GM23338 (cell line): ENCODE data around the gene AUH. TPM values are rescaled to one million over a fixed set of nuclear protein-coding genes. Genes with fewer than 3 reads are reported as not detected.

Experiments
- ATAC-seq: fragments of 200-7000 bp; cut with Tn5 transposase; 3 replicates; pipeline ENCODE4 v1.9.1; 2020
- DNase-seq: peaks from one replicate; pipeline ENCODE4 v3.0.0-alpha.2; 2015; ENCODE audit warnings: low spot score
- H2AFZ ChIP-seq: fragments of 200-600 bp; sonication (generic); 2 replicates; pipeline ENCODE4 v1.8.0; 2016; ENCODE audit warnings: antibody characterized with exemption, mild to moderate bottlenecking, moderate library complexity
- H3F3A ChIP-seq: fragments of 200-600 bp; sonication (generic); replicated peaks from 2 replicates; pipeline ENCODE4 v1.8.0; 2017; ENCODE audit warnings: antibody characterized with exemption, mixed run types, low read depth
- H3K27ac ChIP-seq: fragments of 200-600 bp; sonication (generic); 2 replicates; pipeline ENCODE4 v1.6.1; 2016; ENCODE audit warnings: low read depth
- H3K27me3 ChIP-seq: fragments of 200-600 bp; sonication (generic); 2 replicates; pipeline ENCODE4 v1.8.0; 2016; ENCODE audit warnings: mild to moderate bottlenecking, mixed run types, moderate library complexity; ENCODE audit not compliant: insufficient read depth
- H3K36me3 ChIP-seq: fragments of 200-600 bp; sonication (generic); 2 replicates; pipeline ENCODE4 v1.8.0; 2016; ENCODE audit warnings: mild to moderate bottlenecking; ENCODE audit not compliant: insufficient read depth
- H3K4me1 ChIP-seq: fragments of 200-600 bp; sonication (generic); 2 replicates; pipeline ENCODE4 v1.8.0; 2016; ENCODE audit warnings: mild to moderate bottlenecking, moderate library complexity; ENCODE audit not compliant: insufficient read depth
- H3K4me2 ChIP-seq: fragments of 200-600 bp; sonication (generic); 2 replicates; pipeline ENCODE4 v1.7.1; 2017; ENCODE audit warnings: mixed run types
- H3K4me3 ChIP-seq: fragments of 200-600 bp; sonication (generic); 2 replicates; pipeline ENCODE4 v1.6.1; 2016; ENCODE audit warnings: mixed run types
- H3K79me2 ChIP-seq: fragments of 200-600 bp; sonication (generic); replicated peaks from 2 replicates; pipeline ENCODE4 v1.8.0; 2017; ENCODE audit warnings: mild to moderate bottlenecking; ENCODE audit not compliant: insufficient read depth
- H3K9me2 ChIP-seq: fragments of 200-600 bp; sonication (generic); 2 replicates; pipeline ENCODE4 v1.8.0; 2017; ENCODE audit not compliant: insufficient read depth
- H4K20me1 ChIP-seq: fragments of 200-600 bp; sonication (generic); replicated peaks from 2 replicates; pipeline ENCODE4 v1.8.0; 2017; ENCODE audit warnings: mild to moderate bottlenecking; ENCODE audit not compliant: insufficient read depth
- H3K27ac Mint-ChIP-seq: 2 replicates; pipeline ENCODE4 v1.8.0; 2020; ENCODE audit warnings: inconsistent platforms, mild to moderate bottlenecking, moderate library complexity, mixed read lengths
- H3K27me3 Mint-ChIP-seq: 3 replicates; pipeline ENCODE4 v1.8.0; 2022; ENCODE audit warnings: low read depth, mild to moderate bottlenecking, moderate library complexity, mixed read lengths, inconsistent platforms; ENCODE audit not compliant: insufficient read depth, poor library complexity
- H3K36me3 Mint-ChIP-seq: 3 replicates; pipeline ENCODE4 v1.8.0; 2021; ENCODE audit warnings: low read depth, mild to moderate bottlenecking, inconsistent platforms, moderate library complexity, mixed read lengths
- H3K4me1 Mint-ChIP-seq: 3 replicates; pipeline ENCODE4 v1.8.0; 2020; ENCODE audit warnings: mild to moderate bottlenecking, inconsistent platforms, mixed read lengths
- H3K4me3 Mint-ChIP-seq: 3 replicates; pipeline ENCODE4 v1.8.0; 2021; ENCODE audit warnings: moderate library complexity, mild to moderate bottlenecking, inconsistent platforms, mixed read lengths
- H3K9me3 Mint-ChIP-seq: 3 replicates; pipeline ENCODE4 v1.8.0; 2020; ENCODE audit warnings: moderate library complexity, mild to moderate bottlenecking, inconsistent platforms, mixed read lengths
- CREB1 ChIP-seq: fragments of 250-450 bp; sonication (Bioruptor Pico); IDR thresholded peaks from 2 replicates; pipeline ENCODE4 v1.5.0; 2020; ENCODE audit warnings: low read depth, mild to moderate bottlenecking, moderate library complexity
- EZH2 ChIP-seq: fragments of 200-600 bp; sonication (generic); IDR thresholded peaks from one replicate; pipeline ENCODE4 v1.8.0; 2017; ENCODE audit warnings: antibody characterized with exemption, mild to moderate bottlenecking, low read depth; ENCODE audit not compliant: unreplicated experiment
- EZH2phosphoT487 ChIP-seq: fragments of 200-600 bp; sonication (generic); IDR thresholded peaks from one replicate; pipeline ENCODE4 v1.8.1; 2018; ENCODE audit warnings: antibody characterized with exemption; ENCODE audit not compliant: unreplicated experiment
- JUNB ChIP-seq: IDR thresholded peaks from one replicate; pipeline ENCODE4 v1.6.1; 2016; ENCODE audit warnings: antibody characterized with exemption; ENCODE audit not compliant: unreplicated experiment
- NANOG ChIP-seq: IDR thresholded peaks from 2 replicates; pipeline ENCODE4 v1.6.1; 2016; ENCODE audit warnings: antibody characterized with exemption, borderline replicate concordance
- POLR2AphosphoS5 ChIP-seq: IDR thresholded peaks from 2 replicates; pipeline ENCODE4 v1.6.1; 2016; ENCODE audit warnings: antibody characterized with exemption, low read depth
- ZNF114 ChIP-seq: fragments of 250-450 bp; sonication (Bioruptor Pico); IDR thresholded peaks from 2 replicates; pipeline ENCODE4 v1.5.0; 2020; ENCODE audit warnings: mild to moderate bottlenecking, moderate library complexity
- ZNF331 ChIP-seq: fragments of 250-450 bp; sonication (Bioruptor Pico); IDR thresholded peaks from 2 replicates; pipeline ENCODE4 v1.5.0; 2020; ENCODE audit warnings: low read depth, mild to moderate bottlenecking, moderate library complexity
- polyA plus RNA-seq: library from polyadenylated mRNA; unstranded; fragments of >200 nt; fragmentation: Nextera tagmentation; extraction: Ambion mirVana; gene quantifications from 2 replicates; pipeline ENCODE4 v1.2.1, GENCODE V29; 2016
- total RNA-seq: library from RNA; depleted of rRNA; stranded (reverse); fragments of >200 nt; shearing (Covaris generic); gene quantifications from 2 replicates; pipeline ENCODE4 v1.2.3, GENCODE V29; 2014
- TF ChIP-seq, protein P1 (sequence below): fragments of 250-450 bp; sonication (Bioruptor Pico); IDR thresholded peaks from 2 replicates; pipeline ENCODE4 v1.5.0; 2020; ENCODE audit warnings: mild to moderate bottlenecking, moderate library complexity
- TF ChIP-seq, protein P2 (sequence below): IDR thresholded peaks from 2 replicates; pipeline ENCODE4 v1.6.1; 2016; ENCODE audit warnings: antibody characterized with exemption
- TF ChIP-seq, protein P3 (sequence below): IDR thresholded peaks from one replicate; pipeline ENCODE4 v1.6.1; 2018; ENCODE audit warnings: antibody characterized with exemption; ENCODE audit not compliant: unreplicated experiment

The AUH gene
- total and polyA plus RNA-seq, 2 experiments from 2014 or later, result 28.8 to 34.2 TPM

DNA sequence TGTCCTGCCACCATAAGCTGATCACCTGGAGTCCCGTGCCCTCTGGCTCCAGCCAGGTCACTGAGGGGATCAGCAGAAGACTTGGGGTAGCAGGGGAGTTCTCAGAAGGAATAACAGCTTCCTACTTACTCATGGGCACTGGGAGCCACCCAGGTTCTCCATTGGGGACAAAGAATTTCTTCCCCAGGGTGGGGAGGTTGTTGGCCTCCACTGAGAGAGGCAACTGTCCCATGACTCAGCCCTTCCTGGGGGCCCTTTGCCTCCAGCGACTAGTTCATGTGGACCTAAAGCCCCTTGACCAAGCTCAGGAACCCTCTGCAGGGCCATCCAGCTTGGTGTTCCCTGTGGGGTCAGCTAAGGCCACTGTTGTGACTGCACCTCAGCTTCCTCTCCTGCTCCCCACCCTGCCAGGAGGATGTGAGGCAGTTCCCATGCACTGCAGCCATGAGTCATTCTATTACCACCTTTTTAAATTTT lies 175.0 kb downstream of the AUH start (continued):
- TF ChIP-seq EZH2phosphoT487 (no peak), POLR2AphosphoS5 (no peak), JUNB (no peak)
- TF ChIP-seq, protein P1, sequence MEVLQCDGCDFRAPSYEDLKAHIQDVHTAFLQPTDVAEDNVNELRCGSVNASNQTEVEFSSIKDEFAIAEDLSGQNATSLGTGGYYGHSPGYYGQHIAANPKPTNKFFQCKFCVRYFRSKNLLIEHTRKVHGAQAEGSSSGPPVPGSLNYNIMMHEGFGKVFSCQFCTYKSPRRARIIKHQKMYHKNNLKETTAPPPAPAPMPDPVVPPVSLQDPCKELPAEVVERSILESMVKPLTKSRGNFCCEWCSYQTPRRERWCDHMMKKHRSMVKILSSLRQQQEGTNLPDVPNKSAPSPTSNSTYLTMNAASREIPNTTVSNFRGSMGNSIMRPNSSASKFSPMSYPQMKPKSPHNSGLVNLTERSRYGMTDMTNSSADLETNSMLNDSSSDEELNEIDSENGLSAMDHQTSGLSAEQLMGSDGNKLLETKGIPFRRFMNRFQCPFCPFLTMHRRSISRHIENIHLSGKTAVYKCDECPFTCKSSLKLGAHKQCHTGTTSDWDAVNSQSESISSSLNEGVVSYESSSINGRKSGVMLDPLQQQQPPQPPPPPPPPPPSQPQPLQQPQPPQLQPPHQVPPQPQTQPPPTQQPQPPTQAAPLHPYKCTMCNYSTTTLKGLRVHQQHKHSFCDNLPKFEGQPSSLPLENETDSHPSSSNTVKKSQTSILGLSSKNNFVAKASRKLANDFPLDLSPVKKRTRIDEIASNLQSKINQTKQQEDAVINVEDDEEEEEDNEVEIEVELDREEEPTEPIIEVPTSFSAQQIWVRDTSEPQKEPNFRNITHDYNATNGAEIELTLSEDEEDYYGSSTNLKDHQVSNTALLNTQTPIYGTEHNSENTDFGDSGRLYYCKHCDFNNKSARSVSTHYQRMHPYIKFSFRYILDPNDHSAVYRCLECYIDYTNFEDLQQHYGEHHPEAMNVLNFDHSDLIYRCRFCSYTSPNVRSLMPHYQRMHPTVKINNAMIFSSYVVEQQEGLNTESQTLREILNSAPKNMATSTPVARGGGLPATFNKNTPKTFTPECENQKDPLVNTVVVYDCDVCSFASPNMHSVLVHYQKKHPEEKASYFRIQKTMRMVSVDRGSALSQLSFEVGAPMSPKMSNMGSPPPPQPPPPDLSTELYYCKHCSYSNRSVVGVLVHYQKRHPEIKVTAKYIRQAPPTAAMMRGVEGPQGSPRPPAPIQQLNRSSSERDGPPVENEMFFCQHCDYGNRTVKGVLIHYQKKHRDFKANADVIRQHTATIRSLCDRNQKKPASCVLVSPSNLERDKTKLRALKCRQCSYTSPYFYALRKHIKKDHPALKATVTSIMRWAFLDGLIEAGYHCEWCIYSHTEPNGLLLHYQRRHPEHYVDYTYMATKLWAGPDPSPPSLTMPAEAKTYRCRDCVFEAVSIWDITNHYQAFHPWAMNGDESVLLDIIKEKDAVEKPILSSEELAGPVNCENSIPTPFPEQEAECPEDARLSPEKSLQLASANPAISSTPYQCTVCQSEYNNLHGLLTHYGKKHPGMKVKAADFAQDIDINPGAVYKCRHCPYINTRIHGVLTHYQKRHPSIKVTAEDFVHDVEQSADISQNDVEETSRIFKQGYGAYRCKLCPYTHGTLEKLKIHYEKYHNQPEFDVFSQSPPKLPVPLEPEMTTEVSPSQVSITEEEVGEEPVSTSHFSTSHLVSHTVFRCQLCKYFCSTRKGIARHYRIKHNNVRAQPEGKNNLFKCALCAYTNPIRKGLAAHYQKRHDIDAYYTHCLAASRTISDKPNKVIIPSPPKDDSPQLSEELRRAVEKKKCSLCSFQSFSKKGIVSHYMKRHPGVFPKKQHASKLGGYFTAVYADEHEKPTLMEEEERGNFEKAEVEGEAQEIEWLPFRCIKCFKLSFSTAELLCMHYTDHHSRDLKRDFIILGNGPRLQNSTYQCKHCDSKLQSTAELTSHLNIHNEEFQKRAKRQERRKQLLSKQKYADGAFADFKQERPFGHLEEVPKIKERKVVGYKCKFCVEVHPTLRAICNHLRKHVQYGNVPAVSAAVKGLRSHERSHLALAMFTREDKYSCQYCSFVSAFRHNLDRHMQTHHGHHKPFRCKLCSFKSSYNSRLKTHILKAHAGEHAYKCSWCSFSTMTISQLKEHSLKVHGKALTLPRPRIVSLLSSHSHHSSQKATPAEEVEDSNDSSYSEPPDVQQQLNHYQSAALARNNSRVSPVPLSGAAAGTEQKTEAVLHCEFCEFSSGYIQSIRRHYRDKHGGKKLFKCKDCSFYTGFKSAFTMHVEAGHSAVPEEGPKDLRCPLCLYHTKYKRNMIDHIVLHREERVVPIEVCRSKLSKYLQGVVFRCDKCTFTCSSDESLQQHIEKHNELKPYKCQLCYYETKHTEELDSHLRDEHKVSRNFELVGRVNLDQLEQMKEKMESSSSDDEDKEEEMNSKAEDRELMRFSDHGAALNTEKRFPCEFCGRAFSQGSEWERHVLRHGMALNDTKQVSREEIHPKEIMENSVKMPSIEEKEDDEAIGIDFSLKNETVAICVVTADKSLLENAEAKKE (CRISPR knock-in tag), result no peak
- TF ChIP-seq, protein P2, sequence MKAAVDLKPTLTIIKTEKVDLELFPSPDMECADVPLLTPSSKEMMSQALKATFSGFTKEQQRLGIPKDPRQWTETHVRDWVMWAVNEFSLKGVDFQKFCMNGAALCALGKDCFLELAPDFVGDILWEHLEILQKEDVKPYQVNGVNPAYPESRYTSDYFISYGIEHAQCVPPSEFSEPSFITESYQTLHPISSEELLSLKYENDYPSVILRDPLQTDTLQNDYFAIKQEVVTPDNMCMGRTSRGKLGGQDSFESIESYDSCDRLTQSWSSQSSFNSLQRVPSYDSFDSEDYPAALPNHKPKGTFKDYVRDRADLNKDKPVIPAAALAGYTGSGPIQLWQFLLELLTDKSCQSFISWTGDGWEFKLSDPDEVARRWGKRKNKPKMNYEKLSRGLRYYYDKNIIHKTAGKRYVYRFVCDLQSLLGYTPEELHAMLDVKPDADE, result no peak

DNA sequence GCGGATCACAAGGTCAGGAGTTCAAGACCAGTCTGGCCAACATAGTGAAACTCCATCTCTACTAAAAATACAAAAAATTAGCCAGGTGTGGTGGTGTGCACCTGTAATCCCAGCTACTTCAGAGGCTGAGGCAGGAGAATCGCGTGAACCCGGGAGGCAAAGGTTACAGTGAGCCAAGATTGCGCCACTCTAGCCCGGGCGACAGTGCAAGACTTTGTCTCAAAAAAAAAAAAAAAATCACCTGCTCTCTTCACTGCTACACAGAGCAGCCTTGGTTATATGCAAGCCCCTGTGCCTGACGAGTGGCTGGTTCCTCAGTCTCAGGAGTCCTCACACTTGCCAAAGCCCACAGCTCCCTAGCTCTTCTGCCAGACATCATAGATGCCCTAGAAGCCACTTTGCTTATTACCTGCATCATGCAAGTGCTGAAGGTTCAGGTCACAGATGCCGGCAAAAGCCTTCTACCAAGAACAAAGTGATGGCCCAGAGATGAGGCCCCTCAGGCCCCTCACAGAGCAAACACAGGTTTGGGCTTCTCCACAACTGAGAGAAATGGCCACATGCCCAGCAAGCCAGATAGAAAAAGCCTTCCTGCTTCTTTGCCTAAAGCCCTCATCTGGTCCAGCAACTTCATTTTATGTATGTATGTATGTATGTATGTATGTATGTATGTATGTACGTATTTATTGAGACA lies 176.4 kb downstream of the AUH start:
- H3K4me2 ChIP-seq, result no peak overlapping the region
- no peaks in the 10 kb centered on the region for H3K36me3 ChIP-seq
- H3K4me3 ChIP-seq, result no peak overlapping the region
- no peaks in the 10 kb centered on the region for H3K9me2 ChIP-seq
- no peak overlapping the region for H2AFZ ChIP-seq
- Mint-ChIP-seq H3K27ac (no peak overlapping the region), H3K4me3 (no peak overlapping the region), H3K9me3 (peaks cover 7% of the 10 kb centered on the region), H3K36me3 (no peaks in the 10 kb centered on the region), H3K27me3 (peaks cover 7% of the 10 kb centered on the region), H3K4me1 (peaks cover 5% of the 10 kb centered on the region; the same call in 2 of the 3 replicates)
- no peaks in the 10 kb centered on the region for H3K27me3 ChIP-seq
- no peaks in the 10 kb centered on the region for H3F3A ChIP-seq
- ATAC-seq (no peak), DNase-seq (no peak)
- no peaks in the 10 kb centered on the region for H3K4me1 ChIP-seq
- H4K20me1 ChIP-seq, result no peaks in the 10 kb centered on the region
- no peak overlapping the region for H3K27ac ChIP-seq
- H3K79me2 ChIP-seq, result no peaks in the 10 kb centered on the region
- TF ChIP-seq ZNF114 (CRISPR knock-in tag) (no peak), EZH2 (no peak), JUNB (no peak), ZNF331 (CRISPR knock-in tag) (no peak), POLR2AphosphoS5 (no peak), NANOG (no peak), CREB1 (CRISPR knock-in tag) (no peak), EZH2phosphoT487 (no peak)
- TF ChIP-seq, protein P2, result no peak
- TF ChIP-seq, protein P3, sequence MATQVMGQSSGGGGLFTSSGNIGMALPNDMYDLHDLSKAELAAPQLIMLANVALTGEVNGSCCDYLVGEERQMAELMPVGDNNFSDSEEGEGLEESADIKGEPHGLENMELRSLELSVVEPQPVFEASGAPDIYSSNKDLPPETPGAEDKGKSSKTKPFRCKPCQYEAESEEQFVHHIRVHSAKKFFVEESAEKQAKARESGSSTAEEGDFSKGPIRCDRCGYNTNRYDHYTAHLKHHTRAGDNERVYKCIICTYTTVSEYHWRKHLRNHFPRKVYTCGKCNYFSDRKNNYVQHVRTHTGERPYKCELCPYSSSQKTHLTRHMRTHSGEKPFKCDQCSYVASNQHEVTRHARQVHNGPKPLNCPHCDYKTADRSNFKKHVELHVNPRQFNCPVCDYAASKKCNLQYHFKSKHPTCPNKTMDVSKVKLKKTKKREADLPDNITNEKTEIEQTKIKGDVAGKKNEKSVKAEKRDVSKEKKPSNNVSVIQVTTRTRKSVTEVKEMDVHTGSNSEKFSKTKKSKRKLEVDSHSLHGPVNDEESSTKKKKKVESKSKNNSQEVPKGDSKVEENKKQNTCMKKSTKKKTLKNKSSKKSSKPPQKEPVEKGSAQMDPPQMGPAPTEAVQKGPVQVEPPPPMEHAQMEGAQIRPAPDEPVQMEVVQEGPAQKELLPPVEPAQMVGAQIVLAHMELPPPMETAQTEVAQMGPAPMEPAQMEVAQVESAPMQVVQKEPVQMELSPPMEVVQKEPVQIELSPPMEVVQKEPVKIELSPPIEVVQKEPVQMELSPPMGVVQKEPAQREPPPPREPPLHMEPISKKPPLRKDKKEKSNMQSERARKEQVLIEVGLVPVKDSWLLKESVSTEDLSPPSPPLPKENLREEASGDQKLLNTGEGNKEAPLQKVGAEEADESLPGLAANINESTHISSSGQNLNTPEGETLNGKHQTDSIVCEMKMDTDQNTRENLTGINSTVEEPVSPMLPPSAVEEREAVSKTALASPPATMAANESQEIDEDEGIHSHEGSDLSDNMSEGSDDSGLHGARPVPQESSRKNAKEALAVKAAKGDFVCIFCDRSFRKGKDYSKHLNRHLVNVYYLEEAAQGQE, result no peak
